Stromal cell of bone marrow (primary cell): ENCODE results near the gene CHST10.

Experiments
- DNase-seq: peaks from one replicate; pipeline ENCODE4 v3.0.0-alpha.2; 2012; ENCODE audit warnings: low read depth

Gene CHST10

GRCh38 chr2:100413571-100413970, 3.9 kb downstream of the CHST10 start:
- no peak for DNase-seq

- no peak for DNase-seq
These were observed 4.6 kb downstream of the CHST10 start for GRCh38 chr2:100412881-100413321.

- DNase-seq = no peak
These were observed 5.0 kb downstream of the CHST10 start for GRCh38 chr2:100412466-100412865.

GRCh38 chr2:100411841-100412292, 5.6 kb downstream of the CHST10 start:
- no peak for DNase-seq

- no peak for DNase-seq
These were observed 7.4 kb downstream of the CHST10 start for GRCh38 chr2:100409975-100410647.

GRCh38 chr2:100409461-100409860, 8.0 kb downstream of the CHST10 start:
- no peak for DNase-seq

GRCh38 chr2:100408941-100409340, 8.5 kb downstream of the CHST10 start:
- DNase-seq = no peak

GRCh38 chr2:100408104-100408503, 9.4 kb downstream of the CHST10 start:
- DNase-seq = no peak

GRCh38 chr2:100407563-100407962, 9.9 kb downstream of the CHST10 start:
- DNase-seq = no peak

- no peak for DNase-seq
These were observed 10.4 kb downstream of the CHST10 start for GRCh38 chr2:100407073-100407472.

GRCh38 chr2:100406120-100406508, 11.4 kb downstream of the CHST10 start:
- DNase-seq = no peak

GRCh38 chr2:100405403-100406119, 11.9 kb downstream of the CHST10 start:
- DNase-seq = no peak

GRCh38 chr2:100404411-100404810, 13.1 kb downstream of the CHST10 start:
- no peak for DNase-seq

GRCh38 chr2:100403722-100404121, 13.7 kb downstream of the CHST10 start:
- no peak for DNase-seq

- DNase-seq = no peak
These were observed 16.2 kb downstream of the CHST10 start for GRCh38 chr2:100401268-100401667.

- no peak for DNase-seq
These were observed 17.8 kb downstream of the CHST10 start for GRCh38 chr2:100399714-100400113.

GRCh38 chr2:100397976-100398375, 19.5 kb downstream of the CHST10 start:
- no peak for DNase-seq

- DNase-seq = no peak
These were observed 20.2 kb downstream of the CHST10 start for GRCh38 chr2:100397118-100397860.

GRCh38 chr2:100396483-100396882, 21.0 kb downstream of the CHST10 start:
- DNase-seq = no peak

GRCh38 chr2:100395532-100396350, 21.7 kb downstream of the CHST10 start:
- DNase-seq = no peak

- DNase-seq = no peak
These were observed 23.3 kb downstream of the CHST10 start for GRCh38 chr2:100394111-100394641.

- no peak for DNase-seq
These were observed 24.1 kb downstream of the CHST10 start for GRCh38 chr2:100393362-100393761.
